ENCODE results near the gene FBXL7.

GRCh38 chr5:15757619-15758018 lies 257.6 kb downstream of the FBXL7 start:
- TF ChIP-seq, protein P1, sequence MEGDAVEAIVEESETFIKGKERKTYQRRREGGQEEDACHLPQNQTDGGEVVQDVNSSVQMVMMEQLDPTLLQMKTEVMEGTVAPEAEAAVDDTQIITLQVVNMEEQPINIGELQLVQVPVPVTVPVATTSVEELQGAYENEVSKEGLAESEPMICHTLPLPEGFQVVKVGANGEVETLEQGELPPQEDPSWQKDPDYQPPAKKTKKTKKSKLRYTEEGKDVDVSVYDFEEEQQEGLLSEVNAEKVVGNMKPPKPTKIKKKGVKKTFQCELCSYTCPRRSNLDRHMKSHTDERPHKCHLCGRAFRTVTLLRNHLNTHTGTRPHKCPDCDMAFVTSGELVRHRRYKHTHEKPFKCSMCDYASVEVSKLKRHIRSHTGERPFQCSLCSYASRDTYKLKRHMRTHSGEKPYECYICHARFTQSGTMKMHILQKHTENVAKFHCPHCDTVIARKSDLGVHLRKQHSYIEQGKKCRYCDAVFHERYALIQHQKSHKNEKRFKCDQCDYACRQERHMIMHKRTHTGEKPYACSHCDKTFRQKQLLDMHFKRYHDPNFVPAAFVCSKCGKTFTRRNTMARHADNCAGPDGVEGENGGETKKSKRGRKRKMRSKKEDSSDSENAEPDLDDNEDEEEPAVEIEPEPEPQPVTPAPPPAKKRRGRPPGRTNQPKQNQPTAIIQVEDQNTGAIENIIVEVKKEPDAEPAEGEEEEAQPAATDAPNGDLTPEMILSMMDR (optimal IDR thresholded peaks at IDR 0.05 in 1 of 3, IDR thresholded peaks at IDR 0.05 in 1 of 3, conservative IDR thresholded peaks at IDR 0.05 in 1 of 3; ENCODE audit: extremely low read depth in 1 of 3, insufficient read depth in 2 of 3, low read length in 3 of 3): no peak
- TF ChIP-seq EZH2 (IDR thresholded peaks at IDR 0.05; ENCODE audit: low read length): no peak
